HG02571 (cell line): ENCODE results near the gene IMMP2L.
"Not testable (repeated sequence)": the region's sequence is repeated elsewhere in the genome, so short reads cannot be mapped to it uniquely, and the experiment has no call there.

Experiments
- ATAC-seq: cut with Tn5 transposase; IDR thresholded peaks from one replicate; pipeline ENCODE4 v1.9.1; 2021; ENCODE audit warnings: mild to moderate bottlenecking, moderate library complexity; ENCODE audit not compliant: unreplicated experiment

Gene IMMP2L

GRCh38 chr7:111510062-111510461 is 52.2 kb downstream of the IMMP2L start:
- no peak for ATAC-seq

DNA sequence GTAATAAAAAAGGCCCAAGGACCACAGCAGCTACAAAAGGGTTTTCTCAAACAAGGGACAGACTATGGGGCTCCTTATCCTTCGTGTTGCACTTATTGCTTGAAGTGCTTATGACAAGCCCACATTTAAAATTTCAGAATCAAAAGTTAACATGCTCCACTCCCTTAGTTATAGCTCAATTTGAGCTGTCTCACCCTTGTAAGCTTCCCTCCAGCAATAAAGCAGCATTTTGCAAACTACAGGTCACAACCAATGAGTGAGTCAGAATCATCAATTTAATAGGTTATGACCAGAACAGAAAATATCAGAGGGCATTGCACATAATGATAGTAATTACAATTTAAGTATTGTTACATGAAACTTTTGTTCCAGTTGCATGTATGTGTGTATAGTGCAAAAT is 53.0 kb downstream of the IMMP2L start:
- ATAC-seq, result no peak

DNA sequence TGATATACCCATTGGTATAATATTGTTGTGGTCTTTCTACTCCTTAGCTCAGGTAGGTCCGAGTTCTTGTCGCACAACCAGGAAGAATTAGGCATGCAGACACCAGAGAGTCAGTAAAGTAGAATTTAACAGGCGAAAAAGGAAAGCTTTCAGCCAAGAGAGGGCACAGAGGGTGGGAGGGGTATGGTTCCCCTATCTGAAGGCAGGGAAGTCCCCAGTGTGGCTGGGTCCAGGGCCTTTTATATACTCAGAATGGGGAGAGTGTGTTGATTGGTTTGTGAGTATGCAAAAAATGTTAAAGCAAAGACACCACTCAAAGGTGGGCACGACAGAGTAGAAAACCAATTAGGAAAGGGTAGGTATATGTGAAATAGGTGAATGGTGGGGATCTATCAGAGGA is 53.9 kb downstream of the IMMP2L start:
- ATAC-seq, result no peak

GRCh38 chr7:111505422-111505821 is 56.9 kb downstream of the IMMP2L start:
- not testable (repeated sequence) for ATAC-seq

DNA sequence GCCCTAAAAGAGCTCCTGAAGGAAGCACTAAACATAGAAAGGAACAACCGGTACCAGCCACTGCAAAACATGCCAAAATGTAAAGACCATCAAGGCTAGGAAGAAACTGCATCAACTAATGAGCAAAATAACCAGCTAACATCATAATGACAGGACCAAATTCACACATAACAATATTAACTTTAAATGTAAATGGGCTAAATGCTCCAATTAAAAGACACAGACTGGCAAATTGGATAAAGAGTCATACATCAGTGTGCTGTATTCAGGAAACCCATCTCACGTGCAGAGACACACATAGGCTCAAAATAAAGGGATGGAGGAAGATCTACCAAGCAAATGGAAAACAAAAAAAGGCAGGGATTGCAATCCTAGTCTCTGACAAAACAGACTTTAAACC is 60.5 kb downstream of the IMMP2L start:
- not testable (repeated sequence) for ATAC-seq

- no peak for ATAC-seq
Observed at GRCh38 chr7:111499027-111499426, 63.3 kb downstream of the IMMP2L start.

- no peak for ATAC-seq
Observed at GRCh38 chr7:111498391-111499007, 63.8 kb downstream of the IMMP2L start.

- no peak for ATAC-seq
Observed at GRCh38 chr7:111495173-111495810, 67.0 kb downstream of the IMMP2L start.

DNA sequence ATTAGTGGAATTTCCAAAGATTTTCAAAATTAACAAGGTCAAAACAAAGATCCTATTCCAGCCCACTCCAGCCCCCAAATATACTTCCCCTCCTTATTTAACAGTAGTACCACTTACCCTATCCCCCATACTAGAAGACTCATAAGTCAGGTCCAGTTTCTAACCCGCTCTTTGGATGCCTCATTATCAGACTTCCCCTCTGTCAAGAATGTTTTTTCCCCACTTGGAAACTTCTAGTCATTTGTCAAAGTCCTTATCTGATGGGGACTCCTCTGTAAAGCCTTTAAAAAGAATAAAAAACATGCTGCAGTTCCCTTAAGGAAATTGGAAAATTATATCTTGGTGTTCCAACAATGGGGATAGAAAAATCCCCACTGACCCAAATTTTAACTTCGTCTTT is 70.1 kb downstream of the IMMP2L start:
- ATAC-seq, result no peak

DNA sequence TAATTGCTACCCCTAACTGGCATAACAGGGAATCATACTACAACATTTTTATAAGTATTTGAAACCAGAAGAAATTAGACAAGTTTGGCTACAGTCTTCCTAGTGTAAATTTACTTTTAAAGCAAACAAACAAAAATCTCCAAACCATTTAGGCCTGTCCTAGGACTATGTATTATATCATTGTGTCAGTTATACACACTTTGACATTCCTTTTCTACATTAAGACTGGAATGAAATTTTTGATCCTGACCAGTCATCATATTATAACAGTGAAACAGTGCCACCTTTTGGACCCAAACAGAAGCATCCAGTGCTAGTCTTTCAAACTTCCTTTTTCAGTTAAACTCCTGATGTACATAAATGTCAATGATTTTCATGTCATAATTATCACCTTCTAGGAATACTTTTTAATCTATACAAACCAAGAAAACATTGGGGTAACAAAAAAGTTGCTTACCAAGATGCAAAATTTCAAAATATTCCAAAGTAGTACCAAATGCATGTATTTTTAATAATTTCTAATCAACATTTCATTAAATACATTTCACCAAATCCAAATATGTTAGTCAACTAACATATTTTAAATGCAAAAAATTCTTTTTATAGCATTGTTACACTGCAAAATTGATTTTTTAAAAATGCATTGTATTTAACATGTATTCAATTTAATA is 75.7 kb downstream of the IMMP2L start:
- no peak for ATAC-seq

DNA sequence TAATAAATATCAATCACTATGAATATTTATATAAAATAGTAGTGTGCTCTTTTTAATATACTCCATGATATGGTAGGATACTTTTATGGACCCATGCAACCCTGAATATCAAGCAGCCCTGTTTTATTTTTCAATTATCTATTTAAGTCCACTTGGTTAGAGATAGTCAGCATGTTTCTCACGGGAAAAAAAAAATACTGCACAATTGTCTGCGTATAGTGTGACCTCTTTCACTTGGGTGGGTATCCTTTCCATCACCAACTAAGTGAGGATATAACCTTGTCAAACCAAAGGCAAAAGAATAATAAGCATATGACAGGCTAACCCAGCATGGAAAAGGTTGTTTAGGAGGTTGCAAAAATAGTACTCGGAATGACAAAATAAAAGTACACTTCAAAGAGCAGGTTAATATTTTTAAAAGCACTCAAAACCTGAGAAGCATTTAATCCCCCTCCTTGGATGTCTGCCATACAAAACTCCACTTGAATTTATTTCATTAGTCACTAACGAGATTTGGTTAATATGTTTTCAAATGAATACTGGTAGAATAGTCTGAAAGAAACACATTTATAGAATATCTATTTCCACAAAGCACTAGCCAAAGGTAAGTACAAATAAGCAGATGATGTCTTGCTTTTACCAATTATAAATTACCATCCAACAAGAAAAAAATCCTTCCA is 76.5 kb downstream of the IMMP2L start:
- no peak for ATAC-seq

GRCh38 chr7:111483078-111483477 is 79.2 kb downstream of the IMMP2L start:
- no peak for ATAC-seq

GRCh38 chr7:111477462-111478225 is 84.6 kb downstream of the IMMP2L start:
- ATAC-seq, result no peak

DNA sequence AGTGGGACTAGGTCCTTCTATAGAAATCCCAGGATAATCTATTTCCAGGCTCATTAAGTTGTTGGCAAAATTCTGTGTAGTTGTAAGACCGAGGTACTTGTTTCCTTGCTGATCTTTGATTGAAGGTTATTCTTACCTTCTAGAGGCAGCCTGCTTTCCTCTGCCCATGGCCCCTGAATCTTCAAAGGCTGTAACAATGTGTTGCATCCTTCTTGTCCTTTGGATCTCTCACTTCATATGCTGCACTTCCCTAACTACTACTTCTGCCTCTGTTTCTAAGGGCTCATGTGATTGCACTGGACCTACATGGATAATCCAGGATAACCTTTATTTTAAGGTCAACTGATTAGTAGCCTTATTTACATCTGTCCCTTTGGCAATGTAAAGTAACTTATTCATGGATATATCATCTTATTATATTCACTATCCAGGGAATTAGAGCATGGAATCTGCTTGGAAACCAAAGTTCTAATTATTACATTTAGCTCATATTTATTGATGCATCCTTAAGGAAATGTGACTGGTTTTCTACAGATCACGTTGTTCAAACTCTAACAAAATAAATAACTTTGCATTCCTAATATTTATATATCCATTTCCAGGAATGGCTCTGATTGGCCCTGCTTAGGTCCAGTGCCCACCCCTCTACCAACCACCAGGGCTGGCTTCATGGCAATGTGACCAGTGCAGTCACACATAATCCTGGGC is 85.6 kb downstream of the IMMP2L start:
- ATAC-seq, result no peak

DNA sequence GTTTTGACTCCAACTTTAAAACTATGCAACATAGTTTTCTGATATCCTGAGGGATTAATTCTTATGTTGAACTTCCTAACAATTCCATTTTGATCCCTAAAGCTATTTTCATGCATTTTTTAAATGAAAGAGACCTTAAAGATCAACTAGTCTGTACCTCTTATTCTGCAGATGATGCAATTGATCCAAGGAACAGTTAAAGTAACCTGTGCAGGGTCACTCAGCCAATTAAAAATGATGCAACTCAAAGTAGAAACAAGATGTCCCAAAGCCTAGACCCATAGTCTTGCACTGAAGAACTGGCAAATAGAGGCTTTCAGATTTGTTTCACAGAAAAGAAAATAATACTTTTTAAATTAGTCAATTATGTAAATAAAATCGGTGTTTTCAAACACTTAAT is 86.3 kb downstream of the IMMP2L start:
- no peak for ATAC-seq

DNA sequence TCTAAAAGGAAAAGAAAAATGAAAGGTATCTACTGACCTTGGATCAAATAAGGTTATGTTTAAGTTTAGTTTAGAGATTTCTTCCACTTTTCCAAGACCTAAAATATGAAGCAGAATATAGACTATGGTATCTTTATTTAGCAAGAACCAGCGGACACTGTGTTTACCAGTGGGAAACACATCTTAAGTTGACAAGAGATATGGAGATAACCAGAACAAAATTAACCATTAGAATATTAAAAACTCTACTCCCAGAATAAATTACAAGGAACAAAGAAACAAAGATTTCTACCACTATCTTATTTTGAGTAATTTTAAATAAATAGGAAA is 86.9 kb downstream of the IMMP2L start:
- ATAC-seq, result no peak

GRCh38 chr7:111474723-111475418 is 87.4 kb downstream of the IMMP2L start:
- no peak for ATAC-seq

DNA sequence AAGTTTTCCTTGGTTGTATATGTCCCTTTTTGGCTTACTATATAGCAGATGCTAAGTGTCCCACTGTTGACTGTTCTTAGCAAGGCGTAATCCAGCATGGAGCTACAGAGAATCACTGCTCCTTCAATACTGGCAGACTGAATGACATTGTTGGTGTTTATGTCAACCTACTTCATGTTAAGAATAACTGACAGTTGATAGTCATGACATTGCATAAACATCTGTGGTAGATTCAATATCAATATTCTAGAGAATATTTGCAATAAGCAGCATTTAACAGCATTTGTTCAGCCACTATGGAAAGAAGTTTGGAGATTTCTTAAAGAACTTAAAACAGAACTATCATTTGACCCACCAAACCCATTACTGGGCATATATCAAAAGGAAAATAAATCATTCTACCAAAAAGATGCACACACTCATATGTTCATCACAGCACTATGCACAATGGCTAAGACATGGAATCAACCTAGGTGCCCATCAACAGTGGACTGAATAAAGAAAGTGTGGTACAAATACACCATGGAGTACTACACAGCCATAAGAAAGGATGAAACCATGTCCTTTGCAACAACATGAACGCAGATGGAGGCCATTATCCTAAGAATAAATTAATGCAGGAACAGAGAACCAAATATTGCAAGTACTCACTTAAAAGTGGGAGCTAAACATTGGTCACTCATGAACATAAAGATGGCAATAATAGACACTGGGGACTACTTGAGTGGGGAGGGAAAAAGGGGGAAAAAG is 88.7 kb downstream of the IMMP2L start:
- ATAC-seq, result no peak

DNA sequence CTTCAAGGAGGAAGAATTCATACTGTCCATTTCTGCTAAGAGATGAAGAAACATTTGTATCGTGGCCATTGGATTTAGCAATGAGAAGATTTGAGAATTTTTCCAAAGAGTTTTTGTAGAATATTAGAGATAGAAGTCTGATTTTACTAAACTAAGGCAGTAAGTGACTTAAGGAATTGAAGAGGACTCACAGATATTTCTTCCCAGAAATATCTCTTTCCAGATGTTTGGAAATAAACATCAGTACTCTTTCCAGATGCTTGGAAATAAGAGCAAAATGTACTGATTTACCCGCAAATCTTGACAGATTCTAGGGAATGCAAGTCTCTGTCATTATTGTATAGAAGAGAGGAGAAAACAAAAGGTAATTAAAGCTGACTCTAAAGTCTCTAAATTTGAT is 91.3 kb downstream of the IMMP2L start:
- ATAC-seq, result no peak
